GM21360 (cell line): ENCODE results near the gene STXBP6.

Experiments
- ATAC-seq: cut with Tn5 transposase; IDR thresholded peaks from one replicate; pipeline ENCODE4 v1.9.1; 2021; ENCODE audit warnings: mild to moderate bottlenecking, moderate library complexity; ENCODE audit not compliant: unreplicated experiment

STXBP6 gene

GRCh38 chr14:24866067-24866639, 183.8 kb downstream of the STXBP6 start:
- no peak for ATAC-seq

GRCh38 chr14:24863968-24864684, 185.8 kb downstream of the STXBP6 start:
- no peak for ATAC-seq

GRCh38 chr14:24861083-24861630, 188.8 kb downstream of the STXBP6 start:
- no peak for ATAC-seq

GRCh38 chr14:24859559-24859958, 190.4 kb downstream of the STXBP6 start:
- ATAC-seq, result no peak

- no peak for ATAC-seq
Measured at GRCh38 chr14:24858684-24859083, 191.3 kb downstream of the STXBP6 start.

GRCh38 chr14:24858052-24858451, 191.9 kb downstream of the STXBP6 start:
- ATAC-seq, result no peak

GRCh38 chr14:24857277-24857676, 192.7 kb downstream of the STXBP6 start:
- ATAC-seq, result no peak

GRCh38 chr14:24853446-24853845, 196.5 kb downstream of the STXBP6 start:
- no peak for ATAC-seq

- ATAC-seq, result no peak
Measured at GRCh38 chr14:24852312-24853060, 197.5 kb downstream of the STXBP6 start.

- ATAC-seq, result no peak
Measured at GRCh38 chr14:24851837-24852236, 198.1 kb downstream of the STXBP6 start.

- ATAC-seq, result no peak
Measured at GRCh38 chr14:24851406-24851805, 198.5 kb downstream of the STXBP6 start.

GRCh38 chr14:24850072-24850471, 199.9 kb downstream of the STXBP6 start:
- ATAC-seq, result no peak

GRCh38 chr14:24849471-24849870, 200.5 kb downstream of the STXBP6 start:
- no peak for ATAC-seq

- no peak for ATAC-seq
Measured at GRCh38 chr14:24848102-24848790, 201.7 kb downstream of the STXBP6 start.

GRCh38 chr14:24847568-24848095, 202.3 kb downstream of the STXBP6 start:
- no peak for ATAC-seq

GRCh38 chr14:24846261-24846660, 203.7 kb downstream of the STXBP6 start:
- no peak for ATAC-seq

GRCh38 chr14:24845851-24846250, 204.1 kb downstream of the STXBP6 start:
- ATAC-seq, result no peak

- ATAC-seq, result no peak
Measured at GRCh38 chr14:24844011-24844410, 205.9 kb downstream of the STXBP6 start.

- peak; percentile 84 for ATAC-seq
Measured at GRCh38 chr14:24843494-24843893, 206.5 kb downstream of the STXBP6 start.

GRCh38 chr14:24840204-24840893, 209.6 kb downstream of the STXBP6 start:
- no peak for ATAC-seq
